NCI-H2196 (cell line): ENCODE data around the gene TEDC1.

Experiments used
- DNase-seq: peaks from one replicate; lab custom pipeline; 2025; ENCODE audit not compliant: unreplicated experiment; lab: John Stamatoyannopoulos, UW

Gene TEDC1

DNA sequence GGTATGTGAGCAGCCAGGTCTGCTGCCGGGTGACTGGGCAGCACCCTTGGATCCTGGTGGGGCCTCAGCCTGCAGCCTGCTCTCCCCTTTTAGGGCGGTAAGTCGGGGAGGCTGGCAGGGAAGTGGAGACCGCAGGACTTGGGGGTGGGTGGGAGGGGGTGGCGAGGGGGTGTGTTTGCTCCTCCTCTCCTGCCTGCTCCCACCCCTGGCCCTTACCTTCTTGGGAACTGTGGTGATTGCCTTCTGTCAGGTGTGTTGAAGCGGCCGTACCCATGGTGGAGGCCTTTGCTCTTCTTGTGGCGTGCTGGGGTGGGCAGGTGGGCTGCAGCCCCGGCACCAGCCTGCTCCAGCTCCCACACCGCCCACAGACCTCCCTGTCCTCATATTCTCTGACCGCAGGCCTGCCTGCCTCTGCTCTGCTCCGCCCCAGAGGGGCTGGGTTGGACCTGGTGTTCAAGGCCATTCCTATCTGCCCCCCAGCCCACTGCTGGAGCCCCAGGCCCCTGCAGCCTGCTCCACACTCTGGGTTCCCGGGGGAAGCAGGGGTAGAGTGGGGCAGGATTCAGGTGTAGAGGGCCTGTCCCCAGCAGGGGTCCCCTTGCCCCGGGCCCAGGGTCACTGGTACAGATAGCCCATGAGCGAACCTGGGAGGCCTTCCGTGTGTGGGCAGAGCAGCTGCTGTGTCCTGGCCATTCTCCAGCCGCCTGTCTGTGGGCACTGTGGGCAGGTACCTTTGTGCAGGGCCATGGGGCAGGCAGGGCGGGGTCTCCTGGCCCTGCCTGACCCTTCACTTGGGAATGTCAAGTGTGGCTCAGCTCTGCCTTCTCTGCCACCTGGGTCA is 5.2 kb downstream of the TEDC1 start:
- no peak for DNase-seq

DNA sequence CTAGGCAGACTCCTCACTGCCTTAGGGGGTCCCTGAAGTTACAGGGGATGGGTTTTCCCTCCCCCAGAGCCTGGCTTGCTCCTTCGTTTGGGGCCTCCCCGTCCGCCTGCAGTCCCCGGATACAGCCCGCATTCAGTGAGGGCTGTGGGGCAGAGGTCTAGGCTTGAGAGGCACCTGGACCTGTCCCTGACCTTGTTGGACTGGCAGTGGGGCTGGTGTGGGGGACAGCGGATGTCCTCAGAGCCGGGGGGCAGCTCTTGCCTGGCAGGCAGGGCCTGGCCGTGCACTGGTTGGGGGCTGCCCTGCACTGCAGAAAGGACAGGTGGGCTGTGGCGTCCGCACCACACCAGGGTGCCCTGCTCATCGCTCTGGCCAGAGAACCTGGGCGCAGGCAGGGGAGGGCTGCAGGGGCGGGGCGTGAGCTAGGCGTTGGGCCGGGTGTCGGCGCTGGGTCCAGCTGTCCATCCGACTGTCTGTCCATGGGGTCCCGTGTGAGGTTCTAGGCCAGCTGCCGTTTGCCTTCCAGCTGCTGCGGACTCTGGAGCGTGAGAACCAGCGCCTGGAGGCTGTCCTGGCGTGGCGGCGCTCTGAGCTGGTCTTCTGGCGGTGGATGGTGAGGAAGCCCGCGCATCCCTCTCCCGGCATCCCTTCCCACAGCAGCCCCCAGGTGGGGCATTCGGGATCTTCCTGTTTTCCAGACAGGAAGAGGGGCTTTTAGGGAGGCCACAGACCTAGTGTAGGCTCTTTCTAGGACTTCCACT is 6.0 kb downstream of the TEDC1 start:
- no peak for DNase-seq

DNA sequence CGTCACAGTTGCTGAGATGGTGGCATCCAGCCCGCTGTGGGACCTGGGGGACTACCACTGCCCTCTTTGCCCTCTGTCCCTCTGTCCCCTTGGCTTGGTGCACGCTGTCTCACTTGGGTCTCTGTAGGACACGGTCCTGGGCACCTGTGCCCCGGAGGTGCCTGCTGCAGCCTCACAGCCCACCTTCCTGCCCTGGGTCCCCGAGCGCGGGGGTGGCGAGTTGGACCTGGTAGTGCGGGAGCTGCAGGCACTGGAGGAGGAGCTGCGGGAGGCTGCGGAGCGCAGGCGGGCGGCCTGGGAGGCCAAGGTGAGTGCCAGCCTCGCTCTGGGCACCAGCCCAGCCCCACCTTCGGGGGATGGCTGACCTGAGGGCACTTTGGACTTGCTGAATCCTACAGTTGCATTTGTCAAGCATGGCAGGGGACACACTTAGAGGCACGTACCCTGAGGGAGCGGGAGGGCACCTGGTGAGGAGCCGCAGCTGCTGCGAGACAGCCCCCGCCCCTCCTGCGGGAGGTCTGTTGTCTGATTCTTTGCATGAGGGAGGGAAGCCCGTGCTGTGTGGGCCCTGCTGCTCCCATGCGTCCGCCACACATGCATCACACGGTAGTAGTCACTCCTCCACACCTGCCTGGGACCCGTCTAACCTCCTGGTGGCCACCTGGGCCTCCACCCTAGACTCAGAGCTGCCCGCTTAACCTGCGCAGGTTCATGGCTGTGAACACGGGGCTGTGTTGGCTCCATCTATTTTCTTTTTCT is 6.8 kb downstream of the TEDC1 start:
- DNase-seq: no peak

DNA sequence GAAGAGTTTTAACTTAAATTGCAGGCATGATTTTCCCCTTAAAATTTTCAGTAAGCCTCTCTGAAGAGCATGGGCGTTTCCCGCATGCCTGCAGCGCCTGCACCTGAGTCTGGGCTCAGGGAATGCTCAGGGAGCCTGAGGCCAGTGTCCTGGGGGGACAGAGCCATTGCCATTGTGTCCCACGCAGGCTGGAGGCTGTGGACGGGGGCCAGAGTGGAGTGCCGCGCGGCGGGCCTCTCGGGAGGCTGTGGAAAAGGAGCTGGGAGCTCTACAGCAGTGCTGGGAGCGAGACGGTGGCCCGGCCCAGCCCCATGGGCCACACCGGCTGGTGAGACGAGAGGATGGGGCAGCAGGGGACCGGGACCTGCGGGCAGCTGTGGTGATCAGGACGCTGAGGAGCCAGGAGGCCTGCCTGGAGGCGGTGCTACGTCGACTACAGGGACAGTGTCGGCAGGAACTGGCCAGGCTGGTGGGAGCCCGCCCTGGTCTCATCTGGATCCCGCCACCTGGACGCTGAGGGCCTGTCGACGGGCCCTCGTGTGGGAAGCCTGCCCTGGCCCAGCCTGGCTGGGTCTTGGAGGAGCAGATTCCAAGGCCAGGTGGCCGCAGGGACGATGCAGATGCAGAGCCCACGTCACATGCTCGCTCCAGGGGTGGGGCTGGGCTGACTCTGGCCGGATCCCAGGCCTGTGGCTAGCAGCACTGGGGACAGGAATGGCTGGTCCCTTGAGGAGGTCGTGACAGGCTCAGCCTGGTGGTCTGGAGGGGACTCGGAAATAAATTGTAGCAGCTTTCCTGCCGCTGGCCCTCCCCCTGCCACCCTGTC is 7.6 kb downstream of the TEDC1 start:
- DNase-seq: no peak

DNA sequence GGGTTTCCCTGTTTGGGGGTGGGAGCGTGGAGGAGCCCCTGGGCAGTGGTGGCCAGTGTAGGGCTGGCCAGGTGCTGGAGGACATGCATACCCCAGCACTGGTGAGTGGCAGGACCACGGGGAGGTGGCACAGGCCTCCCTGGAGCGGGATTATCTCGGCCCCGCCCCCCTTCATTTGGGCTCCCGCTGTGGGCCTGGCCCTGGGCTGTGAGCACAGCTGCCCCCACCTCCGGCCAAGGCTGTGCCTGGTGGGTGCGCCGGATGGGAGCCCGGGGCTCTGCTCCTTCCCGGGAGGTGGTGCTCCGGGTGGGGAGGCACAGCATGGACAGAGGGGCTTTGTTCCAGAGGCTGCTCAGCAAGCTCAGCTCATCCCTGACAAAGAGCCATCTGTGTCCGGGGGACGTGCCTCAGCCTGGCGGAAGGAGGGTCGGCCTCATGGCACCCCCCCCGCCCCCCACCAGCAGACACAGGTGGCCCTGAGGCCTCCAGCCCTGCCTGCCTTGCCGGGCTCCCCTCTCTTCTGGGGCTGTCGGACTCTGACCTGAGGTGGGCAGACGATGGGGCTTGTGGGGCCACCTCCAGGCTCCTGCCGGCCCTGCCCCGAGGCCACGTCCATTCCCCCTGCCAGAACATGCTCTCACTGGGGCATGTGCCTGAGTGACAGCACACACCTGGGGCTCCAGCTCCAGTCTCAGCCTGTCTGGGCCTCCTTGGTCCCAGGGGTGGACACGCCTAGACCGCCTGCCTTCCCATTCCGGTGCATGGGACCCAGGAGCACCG is 8.4 kb downstream of the TEDC1 start:
- no peak for DNase-seq

DNA sequence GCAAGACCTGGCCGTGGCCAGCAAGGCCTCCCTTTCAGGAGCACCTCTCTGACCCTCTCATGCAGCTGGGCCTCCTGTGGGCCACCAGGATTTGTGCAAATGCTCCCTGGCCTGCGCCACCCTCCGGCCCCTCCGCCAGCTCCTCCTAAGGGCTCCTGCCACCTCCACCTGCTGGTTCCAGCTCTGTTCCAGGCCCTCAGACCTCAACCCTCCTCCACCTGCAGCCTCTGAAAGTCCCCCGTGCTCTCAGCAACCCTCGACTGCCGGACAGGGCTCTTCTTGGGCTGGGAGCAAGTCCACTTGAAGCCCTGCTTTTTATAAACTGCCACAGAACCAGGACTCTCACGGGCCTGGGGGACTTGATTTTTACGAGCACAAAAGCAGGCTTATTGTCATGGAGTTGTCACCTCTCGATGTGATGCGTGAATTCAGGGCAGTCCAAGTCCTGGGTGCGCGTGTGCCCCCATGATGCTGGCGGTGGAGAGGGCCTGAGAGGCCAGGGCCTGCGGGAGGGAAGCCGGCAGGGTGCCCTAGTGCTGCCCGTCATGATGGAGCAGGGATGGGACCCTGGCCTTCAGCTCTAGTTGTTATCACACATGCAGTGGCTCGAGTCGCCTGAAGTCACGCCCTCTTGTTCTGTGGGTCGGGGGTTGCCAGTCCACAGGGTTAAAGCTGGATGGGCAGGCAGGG is 9.1 kb downstream of the TEDC1 start:
- no peak for DNase-seq

DNA sequence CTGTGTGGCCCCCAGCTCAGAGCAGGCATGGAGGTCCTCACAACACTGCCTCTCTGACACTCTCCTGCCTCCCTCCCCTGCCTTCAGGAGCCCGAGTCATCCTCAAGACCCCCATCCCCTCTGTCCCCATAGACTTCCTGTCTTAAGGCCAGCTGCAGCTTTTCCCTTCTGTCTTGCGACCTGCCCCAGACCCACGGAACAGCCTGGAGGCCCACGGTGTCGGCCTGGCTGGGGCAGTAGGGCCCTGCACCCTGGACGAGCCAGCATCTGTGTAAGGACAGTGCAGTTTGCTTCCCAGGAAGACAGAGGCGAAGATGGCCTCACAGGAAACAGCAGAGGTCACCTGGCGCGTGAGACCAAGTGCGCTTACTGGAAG is 9.7 kb downstream of the TEDC1 start:
- DNase-seq: no peak

DNA sequence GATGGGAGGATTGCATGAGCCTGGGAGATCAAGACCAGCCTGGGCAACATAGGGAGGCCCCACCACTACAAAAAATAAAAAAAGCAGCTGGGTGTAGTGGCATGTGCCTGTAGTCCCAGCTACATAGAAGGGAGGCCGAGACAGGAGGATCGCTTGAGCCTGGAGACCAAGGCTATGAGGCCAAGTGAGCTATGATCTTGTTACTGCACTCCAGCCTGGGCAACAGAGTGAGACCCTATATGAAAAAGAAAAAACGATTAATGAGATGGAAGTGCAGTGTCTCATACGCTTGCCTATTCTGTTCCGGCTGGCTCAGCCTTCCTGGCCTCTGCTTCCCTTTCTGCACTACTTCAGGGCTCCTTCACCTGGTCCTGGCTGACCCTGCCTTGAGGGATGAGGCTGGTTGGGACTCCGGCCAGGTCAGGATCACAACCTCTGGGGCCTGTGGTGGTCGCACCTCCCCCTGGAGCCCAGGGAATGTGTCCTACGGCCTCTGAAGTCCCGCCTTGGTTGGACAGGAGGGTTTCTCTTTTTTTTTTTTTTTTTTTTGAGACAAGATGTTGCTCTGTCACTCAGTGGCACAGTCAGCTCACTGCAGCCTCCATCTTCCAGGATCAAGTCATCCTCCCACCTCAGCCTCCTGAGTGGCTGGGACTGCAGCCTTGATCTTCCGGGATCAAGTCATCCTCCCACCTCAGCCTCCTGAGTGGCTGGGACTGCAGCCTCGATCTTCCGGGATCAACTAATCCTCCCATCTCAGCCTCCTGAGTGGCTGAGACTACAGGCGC is 10.7 kb downstream of the TEDC1 start:
- DNase-seq: no peak

DNA sequence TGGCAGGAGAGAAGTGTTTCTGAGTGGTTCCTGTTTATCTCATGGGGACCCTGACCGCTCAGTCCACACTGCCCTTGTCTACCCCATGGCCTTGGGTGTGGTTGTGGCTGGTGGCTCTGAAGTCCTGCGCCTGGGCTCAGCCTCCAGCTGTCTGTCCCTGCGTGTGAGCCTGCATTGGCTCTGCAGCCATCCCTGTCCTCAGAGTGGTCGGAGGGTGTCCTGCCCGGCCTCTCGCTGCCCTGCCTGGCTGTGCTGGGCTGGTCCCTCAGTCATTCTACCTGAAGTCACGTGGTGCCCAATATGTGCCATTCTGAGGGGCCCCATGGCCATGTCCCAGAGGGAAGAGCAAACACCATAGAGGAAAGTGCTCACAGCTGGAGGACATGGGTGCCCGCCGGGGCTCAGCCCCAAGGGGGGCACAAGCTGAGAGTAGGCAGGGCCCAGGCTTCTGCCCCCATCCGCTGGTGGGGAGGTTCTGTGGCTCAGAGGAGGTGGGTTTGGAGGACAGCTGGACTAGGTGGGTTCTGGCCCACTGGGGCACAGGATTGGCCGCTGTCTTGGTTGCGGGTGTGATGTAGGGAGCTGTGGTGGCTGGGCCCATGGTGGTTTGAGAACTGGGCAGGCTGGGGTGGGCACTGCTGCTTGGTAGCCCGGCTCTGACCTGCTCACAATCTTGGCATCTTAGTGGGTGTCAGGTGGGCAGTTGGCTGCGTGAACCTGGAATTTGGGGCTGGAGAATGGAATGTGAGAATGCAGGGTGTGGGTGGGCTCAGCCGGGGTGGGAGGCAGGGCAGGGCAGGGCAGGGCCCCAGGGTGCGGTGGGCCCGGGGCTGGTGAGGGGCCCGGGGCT is 11.6 kb downstream of the TEDC1 start:
- DNase-seq: no peak

DNA sequence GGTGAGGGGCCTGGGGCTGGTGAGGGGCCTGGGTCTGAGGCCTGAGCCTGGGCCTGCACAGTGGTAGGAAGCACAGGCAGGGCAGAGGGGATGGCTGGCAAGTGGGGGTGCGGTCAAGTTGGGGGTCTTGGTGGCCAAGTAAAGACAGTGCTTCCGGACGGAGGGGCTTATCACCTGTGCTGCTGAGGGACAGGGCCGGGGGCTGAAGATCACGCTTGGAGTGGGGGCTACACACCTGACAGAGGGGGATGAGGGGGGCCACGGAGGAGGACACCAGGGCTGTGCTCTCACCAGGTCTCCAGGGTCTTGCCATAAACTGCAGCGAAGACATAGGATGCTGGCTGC is 12.2 kb downstream of the TEDC1 start:
- DNase-seq: no peak

DNA sequence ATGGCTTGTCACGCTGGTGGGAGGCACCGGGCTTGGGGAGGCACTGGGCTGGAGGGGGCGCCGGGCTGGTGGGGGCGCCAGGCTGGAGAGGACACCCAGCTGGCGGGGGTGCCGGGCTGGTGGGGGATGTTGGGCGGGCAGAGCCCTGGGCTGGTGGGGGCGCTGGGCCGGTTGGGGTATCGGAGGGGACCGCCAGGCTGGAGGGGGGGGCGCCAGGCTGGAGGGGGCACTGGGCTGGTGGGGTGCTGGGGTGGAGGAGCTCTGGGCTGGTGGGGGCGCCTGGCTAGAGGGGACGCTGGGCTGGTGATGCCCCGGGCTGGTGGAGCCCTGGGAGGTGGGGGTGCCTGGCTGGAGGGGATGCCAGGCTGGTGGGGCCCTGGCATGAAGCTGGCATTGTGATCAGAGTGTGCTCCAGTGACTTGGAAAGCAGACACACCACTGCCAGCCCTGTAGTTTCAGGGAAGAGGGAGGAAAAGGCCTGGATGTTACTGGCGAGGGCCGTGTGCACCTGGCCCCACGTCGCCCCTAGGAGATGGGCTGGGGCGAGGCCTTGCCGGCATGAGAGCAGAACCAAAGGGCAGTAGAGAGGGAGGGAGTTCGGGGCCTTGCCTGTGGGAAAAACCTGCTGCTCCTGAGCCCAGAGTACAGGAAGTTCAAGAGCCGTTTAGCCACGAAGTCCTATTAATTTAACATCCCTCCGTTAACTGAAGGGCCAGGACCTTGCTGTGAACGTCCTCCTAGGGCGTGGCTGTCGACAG is 13.1 kb downstream of the TEDC1 start:
- no peak for DNase-seq

DNA sequence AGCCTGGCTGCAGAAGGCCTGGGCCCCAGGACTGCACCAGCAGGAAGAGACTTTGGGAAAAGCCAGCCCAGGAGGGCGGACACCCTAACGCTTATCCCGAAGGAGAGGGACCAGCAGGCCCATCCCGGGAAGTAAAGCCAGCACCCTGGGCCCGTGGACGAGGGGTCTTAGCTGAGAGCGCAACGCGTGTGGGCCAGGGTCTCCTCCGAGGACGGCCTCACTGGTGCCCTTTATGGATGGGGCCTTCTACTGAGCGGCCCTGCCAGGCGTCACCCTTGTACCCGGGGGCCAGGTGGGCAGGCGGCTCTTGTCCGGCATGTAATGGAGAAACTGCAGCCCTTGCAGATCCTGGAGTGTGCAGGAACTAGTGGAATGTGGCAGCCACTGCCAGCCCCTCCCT is 14.1 kb downstream of the TEDC1 start:
- no peak for DNase-seq

DNA sequence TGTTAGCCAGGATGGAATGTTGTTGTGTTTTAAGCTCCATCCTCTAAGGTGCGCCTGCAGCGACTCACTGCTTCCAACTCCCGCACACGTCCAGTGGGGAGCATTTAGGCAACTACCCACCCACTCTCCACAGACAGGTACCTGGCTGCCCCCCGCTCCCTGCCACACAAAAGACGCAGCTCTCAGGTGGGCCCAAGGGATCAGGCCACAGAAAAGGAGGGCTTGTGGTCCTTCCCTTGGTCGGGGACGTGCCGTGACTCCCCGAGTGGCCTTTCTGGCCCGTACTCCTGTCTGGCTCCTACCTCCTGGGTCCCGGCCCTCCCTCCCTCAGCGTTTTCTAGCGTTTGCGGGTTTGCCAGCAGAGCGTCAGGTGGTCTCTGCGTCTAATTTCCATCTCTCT is 16.2 kb downstream of the TEDC1 start:
- no peak for DNase-seq

DNA sequence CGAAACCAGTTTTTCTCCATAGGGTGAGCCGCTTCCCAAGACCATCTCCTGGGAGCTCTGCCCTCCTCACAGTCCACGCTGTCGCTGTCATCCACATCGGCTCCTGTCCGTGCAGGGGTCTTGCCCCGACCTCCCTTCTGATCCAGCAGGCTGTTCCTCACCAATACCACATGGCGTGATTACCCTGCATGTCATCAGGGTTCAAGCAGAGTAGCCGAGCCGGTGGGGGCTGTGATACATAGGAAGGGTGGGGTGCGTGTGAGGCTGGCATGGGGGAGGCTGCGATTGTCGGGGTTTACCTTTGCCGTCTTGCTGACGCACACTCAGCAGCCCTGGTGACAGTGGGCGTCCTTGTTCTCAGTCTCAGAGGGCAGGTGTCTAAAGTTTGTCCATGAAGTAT is 17.0 kb downstream of the TEDC1 start:
- no peak for DNase-seq

DNA sequence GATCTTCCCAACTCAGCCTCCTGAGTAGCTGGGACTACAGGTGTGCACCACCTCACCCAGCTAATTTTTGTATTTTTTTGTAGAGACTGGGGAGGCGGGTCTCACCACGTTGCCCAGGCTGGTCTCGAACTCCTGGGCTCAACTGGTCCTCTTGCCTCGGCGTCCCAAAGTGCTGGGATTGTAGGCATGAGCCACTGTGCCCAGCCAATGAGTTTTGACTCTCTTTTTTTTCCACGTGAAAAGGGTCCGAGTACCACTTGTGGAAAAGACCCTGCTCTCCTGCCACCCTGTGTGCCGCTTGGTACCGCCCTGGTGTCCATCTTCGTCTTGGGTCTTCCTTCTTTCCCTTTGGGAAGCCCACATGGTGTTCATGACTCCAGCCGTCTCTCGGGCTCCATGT is 17.6 kb downstream of the TEDC1 start:
- no peak for DNase-seq

DNA sequence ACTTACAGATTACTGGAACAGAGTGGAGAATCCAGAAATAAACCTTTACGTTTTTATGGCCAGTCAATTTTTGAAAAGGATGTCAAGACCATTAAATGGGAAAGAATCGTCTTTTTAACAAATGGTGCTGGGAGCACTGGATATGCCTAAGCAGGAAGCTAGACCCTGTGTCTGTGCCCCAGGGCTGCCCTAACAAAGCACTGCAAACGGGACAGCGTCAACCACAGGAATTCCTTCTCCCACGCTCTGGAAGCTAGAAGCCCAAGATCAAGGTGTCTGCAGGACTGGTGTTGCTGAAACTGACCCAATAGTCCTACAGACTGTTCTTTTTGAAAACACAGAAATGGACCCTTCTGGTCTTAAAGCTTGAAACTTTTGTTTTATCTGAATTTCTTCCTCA is 26.1 kb downstream of the TEDC1 start:
- no peak for DNase-seq

DNA sequence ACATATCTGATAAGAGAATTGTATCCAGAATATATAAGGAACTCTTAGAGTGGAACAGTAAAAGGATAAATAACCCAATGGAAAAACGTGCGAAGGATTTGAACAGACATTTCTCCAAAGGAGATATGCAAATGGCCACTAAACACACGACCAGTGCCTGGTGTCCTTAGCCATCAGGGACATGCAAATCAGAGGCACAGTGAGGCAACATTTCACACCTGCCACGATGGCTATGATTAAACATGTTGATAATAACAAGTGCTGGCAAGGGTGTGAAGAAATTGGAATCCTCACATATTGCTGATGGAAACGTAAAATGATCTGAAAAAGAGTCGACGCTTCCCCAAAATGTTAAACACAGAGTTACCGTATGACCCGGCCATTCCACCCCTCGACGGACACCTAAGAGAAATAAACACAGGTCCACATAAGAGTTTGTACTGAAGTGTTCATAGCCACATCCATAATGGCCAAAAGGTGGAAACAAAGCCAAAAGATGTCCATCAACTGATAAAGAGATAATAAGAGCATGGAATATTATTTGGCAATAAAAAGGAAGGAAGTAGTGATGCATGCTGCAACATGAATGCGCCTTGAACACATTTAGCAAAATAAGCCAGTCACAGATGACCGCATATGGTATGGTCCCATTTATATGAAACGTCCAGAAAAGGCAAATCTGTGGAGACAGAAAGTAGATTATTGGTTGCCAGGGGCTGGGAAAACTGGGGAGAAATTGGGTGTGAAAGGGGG is 29.1 kb downstream of the TEDC1 start:
- DNase-seq: no peak
